Ecto neural progenitor cell (in vitro differentiated cells): ENCODE results near the gene CYP2R1.

ENCODE experiments used
- DNase-seq: peaks from one replicate; pipeline ENCODE4 v3.0.0-alpha.2; 2018; ENCODE audit warnings: low spot score

Gene CYP2R1

GRCh38 chr11:14892036-14892556 is at the start of gene CYP2R1:
TSS of gene CYP2R1 (minus strand) at chr11:14892231. CDS start at chr11:14892205, 26 bp downstream.
- peak; percentile 94 for DNase-seq

GRCh38 chr11:14938936-14939335 is 46.9 kb upstream of the CYP2R1 start:
- no peak for DNase-seq

DNA sequence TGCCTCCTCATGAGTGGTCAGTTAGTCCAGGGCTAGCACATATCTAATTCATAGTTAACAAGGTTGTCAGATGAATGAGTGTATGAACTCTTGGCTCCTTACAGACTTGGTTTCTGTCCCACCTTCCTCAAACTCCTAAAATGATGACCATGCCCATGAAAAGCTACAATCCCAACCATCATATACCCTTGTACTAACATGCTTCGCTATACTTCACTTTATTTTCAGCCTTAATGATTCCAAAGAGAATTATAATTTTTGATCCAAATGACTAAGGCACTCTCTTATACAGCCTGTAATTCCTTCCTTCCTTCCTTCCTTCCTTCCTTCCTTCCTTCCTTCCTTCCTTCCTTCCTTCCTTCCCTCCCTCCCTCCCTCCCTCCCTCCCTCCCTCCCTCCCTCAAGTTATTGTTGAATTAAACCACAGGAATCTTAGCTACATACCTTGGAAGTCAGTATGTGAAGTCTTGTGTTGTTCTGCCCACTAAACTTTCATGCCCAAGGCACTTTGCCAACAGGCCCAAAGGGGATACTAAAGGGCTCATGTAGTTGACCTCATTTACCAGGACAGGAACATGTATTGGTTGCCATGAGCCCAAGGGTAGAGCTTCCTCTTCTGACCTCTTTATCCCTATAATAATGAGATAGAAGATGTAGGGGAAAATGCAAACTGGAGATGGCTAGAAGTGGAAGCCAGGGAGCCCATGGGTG is 42.8 kb upstream of the CYP2R1 start:
- DNase-seq = no peak

- no peak for DNase-seq
Observed at GRCh38 chr11:14932447-14932846, 40.4 kb upstream of the CYP2R1 start.

GRCh38 chr11:14930369-14930768 is 38.3 kb upstream of the CYP2R1 start:
- DNase-seq = no peak

DNA sequence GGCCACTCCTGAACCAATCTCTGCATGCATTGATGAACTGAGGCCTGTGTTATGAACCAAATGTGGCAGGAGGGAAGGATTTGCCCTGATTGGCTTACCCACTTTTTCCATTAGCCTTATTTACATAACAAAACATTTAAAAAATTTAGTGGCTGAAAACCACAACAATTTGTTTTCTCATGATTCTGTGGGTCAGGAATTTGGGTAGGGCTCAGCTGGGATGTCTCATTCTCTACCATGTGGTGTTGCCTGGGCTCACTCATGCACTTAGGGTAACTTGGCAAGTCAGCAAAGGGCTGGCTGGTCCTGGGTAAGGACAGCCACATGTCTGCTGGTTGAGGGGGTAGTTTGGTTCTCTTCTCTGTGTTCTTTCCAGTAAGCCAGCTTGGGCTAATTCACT is 35.1 kb upstream of the CYP2R1 start:
- DNase-seq = no peak

GRCh38 chr11:14924318-14924717 is 32.3 kb upstream of the CYP2R1 start:
- DNase-seq = no peak

DNA sequence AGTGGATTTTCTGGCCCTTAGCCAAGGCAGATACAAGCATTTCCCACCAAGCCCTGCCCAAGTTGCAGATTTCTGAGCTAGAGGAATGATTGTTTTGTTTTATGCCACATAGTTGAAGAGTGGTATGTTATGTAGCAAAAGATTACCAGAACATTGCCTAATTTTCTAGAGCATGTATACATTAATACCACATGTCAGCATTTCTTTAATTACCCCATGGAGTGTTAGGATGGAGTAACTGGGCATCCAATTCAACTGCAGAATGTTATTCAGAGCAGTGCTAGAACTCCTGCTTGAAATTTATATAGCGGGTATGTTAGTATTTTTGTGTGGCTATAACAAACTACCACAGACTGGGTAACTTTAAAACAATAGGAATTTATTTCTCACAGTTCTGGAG is 24.4 kb upstream of the CYP2R1 start:
- DNase-seq = no peak

DNA sequence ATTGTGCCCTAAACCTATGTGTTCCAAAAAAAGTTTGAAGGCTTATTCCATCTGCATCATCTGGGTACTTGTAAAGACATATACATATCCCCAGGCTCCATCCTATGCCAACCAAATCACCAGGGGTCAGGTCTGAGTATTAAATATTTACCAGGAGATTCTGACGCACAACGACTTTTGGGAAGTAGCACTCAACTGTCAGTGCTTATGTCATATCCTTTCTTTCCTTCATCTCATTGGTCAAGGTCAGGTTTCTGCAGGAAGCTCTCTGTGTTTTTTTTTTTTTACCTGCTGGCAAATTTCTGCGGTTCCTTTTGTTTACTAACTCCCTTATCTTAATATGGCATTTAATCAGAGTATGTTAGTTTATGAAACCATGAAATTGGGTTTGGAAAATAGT is 22.5 kb upstream of the CYP2R1 start:
- no peak for DNase-seq

DNA sequence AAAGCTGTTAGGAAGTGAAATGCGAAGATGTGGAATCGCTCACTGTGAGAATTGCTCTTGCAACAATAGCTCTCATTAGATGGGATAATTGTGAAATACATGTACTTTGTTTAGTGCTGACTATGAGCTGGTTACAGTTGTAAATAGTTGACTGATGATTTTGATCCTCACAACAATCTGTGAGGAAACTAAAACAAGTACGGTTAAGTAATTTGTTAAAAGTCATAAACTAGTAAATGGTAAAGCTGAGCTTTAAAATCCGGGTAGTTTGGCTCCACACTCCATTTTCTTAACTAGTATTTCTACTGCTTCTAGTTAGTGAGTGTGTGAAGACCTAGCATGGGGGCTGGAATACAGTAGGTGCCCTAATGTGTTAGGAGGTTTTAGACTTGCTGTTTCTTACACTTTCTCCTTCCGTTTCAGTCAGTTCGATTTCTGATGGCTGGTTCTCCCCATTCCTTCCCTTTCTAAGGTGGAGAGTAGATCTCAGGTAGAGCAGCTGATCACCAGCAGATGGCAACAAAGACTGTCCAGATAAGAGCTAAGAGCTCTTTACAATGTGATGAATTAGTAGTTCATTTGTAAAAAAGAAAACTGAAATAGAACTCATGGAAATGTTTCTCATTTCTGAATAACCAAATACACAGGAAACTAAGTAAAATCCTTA is 16.3 kb upstream of the CYP2R1 start:
- DNase-seq = no peak

DNA sequence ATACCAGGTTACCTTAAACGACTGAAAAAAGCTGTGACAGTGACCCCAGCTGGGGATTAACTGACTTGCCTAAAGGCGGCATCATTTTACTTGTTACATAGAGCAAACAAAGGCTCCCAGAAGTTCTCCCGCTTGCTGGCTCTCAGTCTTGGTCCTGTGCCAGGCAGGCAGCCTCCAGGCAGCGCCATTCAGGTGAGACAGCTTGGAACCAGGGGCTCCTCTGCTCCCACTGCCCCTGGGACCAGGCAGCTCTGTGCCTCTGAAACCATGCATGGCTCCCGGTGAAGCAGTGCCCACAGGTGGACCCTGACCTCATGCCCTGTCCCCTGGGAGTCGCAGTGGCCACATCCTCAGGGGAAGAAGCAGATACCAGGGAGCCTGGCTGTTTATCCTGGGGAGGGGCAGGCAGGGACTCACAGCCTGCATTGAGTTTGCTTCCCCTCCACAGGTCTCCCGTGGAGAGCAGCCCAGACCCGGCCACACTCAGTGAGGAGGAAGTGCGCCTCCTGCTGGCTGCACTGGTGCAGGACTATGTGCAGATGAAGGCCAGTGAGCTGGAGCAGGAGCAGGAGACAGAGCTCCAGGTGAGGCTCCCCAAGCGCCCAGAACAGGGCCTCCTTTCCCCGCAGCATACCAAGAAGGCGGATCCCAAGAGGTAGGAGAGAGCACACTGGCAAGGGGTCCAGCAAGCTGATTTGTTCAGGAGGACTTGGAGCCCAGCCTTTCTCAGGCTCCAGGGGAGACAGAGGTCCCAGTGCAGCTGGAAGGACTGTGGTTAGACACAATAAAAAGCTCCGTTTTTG is 15.6 kb upstream of the CYP2R1 start:
- peak; percentile 84 for DNase-seq

GRCh38 chr11:14906993-14907392 is 15.0 kb upstream of the CYP2R1 start:
- no peak for DNase-seq

DNA sequence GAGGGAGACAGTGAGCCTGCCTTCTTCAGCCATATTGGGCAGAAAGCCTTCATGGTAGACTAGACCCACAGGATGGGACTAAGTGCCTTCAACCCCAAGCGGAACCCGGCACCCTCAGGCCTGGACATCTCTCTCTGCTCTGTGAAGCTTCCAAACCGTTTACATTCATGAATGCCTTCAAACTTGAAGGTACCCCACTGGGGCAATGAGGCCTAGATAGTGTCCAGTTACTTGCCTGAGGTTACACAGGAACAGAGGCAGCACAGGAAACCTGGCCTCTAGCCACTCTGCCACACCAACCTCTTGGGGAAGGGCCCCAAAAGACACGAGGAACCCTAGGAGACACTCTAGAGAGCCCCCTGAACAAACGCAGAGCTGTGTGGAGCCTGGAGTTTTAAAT is 14.5 kb upstream of the CYP2R1 start:
- no peak for DNase-seq

- peak; percentile 81 for DNase-seq
Observed at GRCh38 chr11:14905104-14906033, 13.3 kb upstream of the CYP2R1 start.

GRCh38 chr11:14904745-14905103 is 12.7 kb upstream of the CYP2R1 start:
- DNase-seq = peak; percentile 87

DNA sequence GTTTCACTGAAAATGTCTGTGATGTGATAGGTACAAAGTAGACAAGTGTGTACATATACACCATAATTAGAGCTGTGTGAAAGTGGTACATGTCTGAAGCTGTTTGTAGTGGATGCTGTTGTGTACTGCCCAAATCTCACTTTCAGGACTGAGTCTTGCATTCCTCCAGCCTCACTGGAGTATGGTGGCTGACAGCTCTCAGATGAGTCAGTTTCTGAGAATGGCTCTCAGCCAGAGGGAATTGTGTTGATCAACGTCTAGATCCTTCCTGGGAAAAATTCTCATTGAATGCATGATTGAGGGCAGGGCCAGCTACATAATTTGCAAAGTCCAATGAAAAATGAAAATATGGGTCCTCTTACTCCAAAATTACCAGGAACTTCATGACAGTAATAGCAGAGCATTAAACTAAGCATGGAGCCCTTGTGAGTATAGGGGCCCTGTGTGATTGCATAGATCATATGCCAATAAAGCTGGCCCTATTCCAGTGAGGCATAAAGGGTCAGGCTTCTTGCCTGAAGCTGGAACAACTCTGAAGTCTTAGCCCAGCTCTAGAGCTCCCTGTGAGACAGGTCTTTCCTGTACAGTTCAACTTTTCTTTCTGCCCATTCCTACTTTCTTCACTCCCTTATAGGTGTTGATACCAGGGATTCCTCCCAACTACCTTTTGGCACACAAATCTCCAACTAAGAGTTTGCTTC is 10.8 kb upstream of the CYP2R1 start:
- DNase-seq = no peak

- no peak for DNase-seq
Observed at GRCh38 chr11:14898906-14899305, 6.9 kb upstream of the CYP2R1 start.

DNA sequence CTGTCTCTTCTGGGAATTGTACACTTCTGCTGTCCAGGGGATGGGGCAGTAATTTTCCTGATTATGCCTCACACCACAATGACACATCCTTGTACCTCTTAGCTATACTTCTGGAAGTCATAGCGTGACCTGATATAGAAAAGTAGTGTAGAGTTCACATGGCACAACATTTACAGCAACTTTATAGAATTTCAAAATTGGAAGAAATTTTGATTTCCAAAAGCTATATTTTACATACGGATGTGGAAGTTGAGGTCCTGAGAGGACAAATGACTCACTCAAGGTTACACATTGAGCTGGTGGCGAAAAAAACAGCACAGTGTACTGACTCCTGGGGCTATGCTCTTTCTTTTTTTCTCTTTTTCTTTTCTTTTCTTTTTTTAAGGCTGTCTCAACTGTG is 6.3 kb upstream of the CYP2R1 start:
- no peak for DNase-seq

DNA sequence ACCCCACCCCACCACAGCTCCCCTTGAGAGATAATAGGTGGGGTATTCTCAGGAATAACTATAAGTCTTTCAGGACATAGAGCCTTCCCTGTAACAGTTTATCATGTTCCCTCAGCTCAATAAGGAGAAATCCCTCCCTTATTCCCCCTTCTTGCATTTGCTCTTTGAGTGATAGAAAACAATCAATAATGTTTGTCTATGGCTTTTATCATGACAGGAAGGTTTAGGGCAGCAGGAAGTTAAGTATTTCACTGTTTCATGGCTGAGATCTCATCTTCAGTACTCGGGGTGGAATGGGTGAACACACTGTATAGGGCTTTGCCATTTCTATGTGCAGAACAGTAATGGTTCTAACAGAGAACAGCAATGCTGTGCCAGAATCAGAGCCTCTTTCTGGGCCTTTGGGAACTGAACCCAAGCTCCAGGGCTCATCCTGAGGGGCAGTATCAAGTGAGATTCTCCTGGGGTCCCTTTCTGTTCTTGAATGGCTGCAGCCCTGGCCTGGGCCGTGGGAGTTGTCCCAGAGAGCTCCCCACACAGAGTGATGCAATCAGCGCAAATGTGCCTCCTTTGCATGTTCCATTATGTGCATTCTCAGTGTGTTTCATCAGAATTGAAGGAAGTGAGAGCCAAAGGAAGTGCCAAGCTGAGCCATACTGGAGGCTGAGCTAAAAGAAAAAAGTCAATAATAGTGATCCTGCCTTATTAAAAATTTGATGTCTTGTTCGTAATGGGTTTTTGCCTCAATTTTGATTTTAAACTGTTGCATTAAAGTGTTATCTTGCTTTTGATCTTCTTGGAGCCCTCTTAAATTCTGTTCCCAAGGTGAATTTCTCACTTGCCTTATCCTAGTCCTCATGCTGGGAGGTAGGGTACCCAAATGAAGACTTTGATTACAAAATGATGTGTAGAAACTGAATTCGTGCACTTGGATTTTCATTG is 2.9 kb upstream of the CYP2R1 start:
- DNase-seq = no peak

- no peak for DNase-seq
Observed at GRCh38 chr11:14892577-14892976, 546 bp upstream of the CYP2R1 start.
